Uterus (tissue), 4 donors: ENCODE data around the gene XXYLT1. TPM values are rescaled to one million over a fixed set of nuclear protein-coding genes. Genes with fewer than 3 reads are reported as not detected.

Source experiments
- DNase-seq, 2 donors: peaks; one replicate each; pipeline ENCODE4 v3.0.0-alpha.2; 2019 to 2020
- H3K27ac ChIP-seq, 2 donors: fragments of 200-600 bp; sonication (generic); 1 replicate in 1 of 2; 2 replicates in 1 of 2; pipeline ENCODE4 v1.5.1; 2016 to 2018
- H3K27me3 ChIP-seq, 2 donors: fragments of 200-600 bp; sonication (generic); one replicate each; pipeline ENCODE4 v1.5.1; 2018 to 2019; ENCODE audit warnings: control low read depth in 1 of 2
- H3K36me3 ChIP-seq, 2 donors: fragments of 200-600 bp; sonication (generic); one replicate each; pipeline ENCODE4 v1.5.1; 2019; ENCODE audit warnings: control low read depth in 1 of 2
- H3K4me1 ChIP-seq, 2 donors: fragments of 200-600 bp; sonication (generic); one replicate each; pipeline ENCODE4 v1.5.1; 2018 to 2019; ENCODE audit warnings: control low read depth in 1 of 2
- H3K4me3 ChIP-seq, 2 donors: fragments of 200-600 bp; sonication (generic); 1 replicate in 1 of 2; 2 replicates in 1 of 2; pipeline ENCODE4 v1.5.1; 2018 to 2019; ENCODE audit warnings: mild to moderate bottlenecking in 1 of 2
- H3K9me3 ChIP-seq, 2 donors: fragments of 200-600 bp; sonication (generic); one replicate each; pipeline ENCODE4 v1.5.1; 2019; ENCODE audit warnings: control low read depth in 1 of 2
- POLR2A ChIP-seq, 2 donors: fragments of 450-650 bp; IDR thresholded peaks; one replicate each; pipeline ENCODE4 v1.6.1; 2016; ENCODE audit warnings: antibody characterized with exemption in 2 of 2, mild to moderate bottlenecking in 1 of 2, moderate library complexity in 1 of 2
- intact Hi-C: fragments of 100-400 bp; cut with DNase I; formaldehyde crosslinking; loops from one replicate; pipeline ENCODE4 v1.15.1; 2023; ENCODE audit warnings: low total_unique reads
- total RNA-seq, 4 donors: library from RNA; depleted of rRNA in 3 of 4; stranded (reverse); fragments of >200 nt in 3 of 4; gene quantifications; one replicate each; pipeline versions ENCODE4 v1.1.0 to v1.2.4, GENCODE V29; 2014 to 2023
- TF ChIP-seq, protein P1 (sequence below), 4 experiments: fragments of 200-600 bp in 2 of 4; fragments of 450-650 bp in 2 of 4; sonication (generic) in 2 of 4; IDR thresholded peaks; one replicate each; pipeline ENCODE4 v1.5.1; 2016 to 2019; ENCODE audit warnings: antibody characterized with exemption in 4 of 4, mild to moderate bottlenecking in 2 of 4, moderate library complexity in 1 of 4
- donor health status: DM: yes; HTN: yes; CAD: no.

XXYLT1 gene
- total RNA-seq, 4 donors from 2014 or later = 10.6 to 52.5 (median 23.8) TPM

DNA sequence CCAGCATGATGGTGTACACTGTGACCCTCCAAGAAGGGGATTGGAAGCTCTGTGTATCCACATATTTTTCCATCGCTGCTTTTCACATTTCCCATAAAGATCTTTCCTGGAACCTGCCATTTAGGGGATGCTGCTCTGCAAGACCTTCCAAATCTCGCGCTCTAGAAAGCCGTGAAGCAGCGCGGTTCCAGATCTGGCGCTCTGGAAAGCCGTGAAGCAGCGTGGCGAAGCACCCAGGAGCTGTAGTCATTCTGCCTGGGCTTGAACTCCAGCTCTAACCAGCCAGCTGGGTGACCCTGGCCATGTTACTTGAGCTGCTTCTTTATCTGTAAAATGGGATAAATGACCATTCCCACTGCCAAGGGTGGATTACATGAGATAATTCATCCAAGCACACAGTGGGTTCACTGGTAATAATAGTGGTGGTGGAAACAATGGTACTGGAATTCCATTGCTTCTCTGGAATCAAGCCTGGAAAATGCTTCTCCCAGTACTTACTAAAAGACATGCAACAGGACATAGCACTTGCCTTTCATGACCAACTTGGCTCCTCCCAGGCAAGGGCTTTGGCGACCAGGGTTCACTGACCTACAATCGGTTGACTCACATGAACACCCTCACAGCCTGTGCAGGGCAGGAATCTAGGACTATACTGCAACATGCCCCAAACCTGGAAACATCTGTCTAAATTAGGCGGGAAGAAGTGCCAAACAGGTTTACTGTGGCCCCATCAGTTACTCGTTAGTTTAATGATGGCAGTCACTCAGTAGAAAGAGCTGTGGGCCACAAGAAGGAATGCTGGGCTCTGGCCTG is 70.7 kb downstream of the XXYLT1 start:
- no peaks in the 10 kb centered on the region for H3K4me1 ChIP-seq
- H3K27me3 ChIP-seq = no peaks in the 10 kb centered on the region
- no peaks in the 10 kb centered on the region for H3K36me3 ChIP-seq
- no peak overlapping the region for H3K4me3 ChIP-seq
- H3K27ac ChIP-seq = no peak overlapping the region
- TF ChIP-seq, protein P1, sequence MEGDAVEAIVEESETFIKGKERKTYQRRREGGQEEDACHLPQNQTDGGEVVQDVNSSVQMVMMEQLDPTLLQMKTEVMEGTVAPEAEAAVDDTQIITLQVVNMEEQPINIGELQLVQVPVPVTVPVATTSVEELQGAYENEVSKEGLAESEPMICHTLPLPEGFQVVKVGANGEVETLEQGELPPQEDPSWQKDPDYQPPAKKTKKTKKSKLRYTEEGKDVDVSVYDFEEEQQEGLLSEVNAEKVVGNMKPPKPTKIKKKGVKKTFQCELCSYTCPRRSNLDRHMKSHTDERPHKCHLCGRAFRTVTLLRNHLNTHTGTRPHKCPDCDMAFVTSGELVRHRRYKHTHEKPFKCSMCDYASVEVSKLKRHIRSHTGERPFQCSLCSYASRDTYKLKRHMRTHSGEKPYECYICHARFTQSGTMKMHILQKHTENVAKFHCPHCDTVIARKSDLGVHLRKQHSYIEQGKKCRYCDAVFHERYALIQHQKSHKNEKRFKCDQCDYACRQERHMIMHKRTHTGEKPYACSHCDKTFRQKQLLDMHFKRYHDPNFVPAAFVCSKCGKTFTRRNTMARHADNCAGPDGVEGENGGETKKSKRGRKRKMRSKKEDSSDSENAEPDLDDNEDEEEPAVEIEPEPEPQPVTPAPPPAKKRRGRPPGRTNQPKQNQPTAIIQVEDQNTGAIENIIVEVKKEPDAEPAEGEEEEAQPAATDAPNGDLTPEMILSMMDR (IDR thresholded peaks at IDR 0.05) = no peak
- TF ChIP-seq POLR2A (IDR thresholded peaks at IDR 0.05) = no peak
- intact Hi-C loops = no loop called here
- peak in 1 of 2 donors; percentile 7 for DNase-seq
- H3K9me3 ChIP-seq = no peaks in the 10 kb centered on the region

DNA sequence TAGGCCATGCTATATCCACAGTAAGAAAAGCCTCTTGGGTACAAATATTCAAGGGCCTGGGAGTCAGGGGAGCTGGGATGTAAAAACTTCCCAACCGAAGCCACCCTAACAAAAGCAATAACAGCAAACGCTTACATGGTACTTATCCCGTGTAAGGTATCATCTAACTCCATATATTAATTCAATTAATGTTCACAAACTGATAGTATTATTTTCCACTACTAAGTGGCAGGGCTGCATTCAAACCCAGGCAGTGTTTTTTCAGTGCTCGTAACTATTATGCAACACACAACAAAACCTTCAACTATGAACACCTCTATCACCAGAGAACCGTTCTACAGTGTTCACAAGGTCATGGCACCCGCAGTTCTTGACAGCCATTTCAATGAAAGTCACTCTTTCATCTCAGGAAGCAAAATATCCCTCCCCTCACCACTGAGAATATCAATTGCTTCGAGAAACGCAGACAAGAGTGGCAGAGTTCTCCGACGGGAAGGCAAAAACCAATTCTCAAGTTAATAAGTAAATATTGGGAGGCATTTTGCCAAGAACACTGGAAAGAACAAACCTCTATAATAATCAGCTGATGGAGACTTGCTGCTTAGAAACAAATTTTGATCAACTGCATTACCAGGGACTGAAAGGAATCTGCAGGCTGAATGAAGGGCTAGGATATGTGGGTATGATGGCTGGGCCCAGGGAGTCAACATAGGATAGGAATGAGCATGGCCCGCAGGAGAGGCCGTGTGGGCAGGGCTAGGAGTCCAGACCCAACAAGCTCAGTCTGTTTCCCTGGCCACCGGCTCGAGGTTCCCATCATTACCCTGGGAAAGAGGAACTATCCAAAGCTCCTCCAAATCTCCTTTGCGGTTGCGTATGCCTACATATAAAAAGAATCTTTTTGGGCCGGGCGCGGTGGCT is 72.3 kb downstream of the XXYLT1 start:
- Histone ChIP-seq H3K27me3 (no peaks in the 10 kb centered on the region), H3K4me3 (no peak overlapping the region), H3K27ac (no peak overlapping the region), H3K9me3 (no peaks in the 10 kb centered on the region), H3K36me3 (no peaks in the 10 kb centered on the region), H3K4me1 (no peaks in the 10 kb centered on the region)
- intact Hi-C loops = no loop called here
- peak in 1 of 2 donors; percentile 8 for DNase-seq
- no peak for TF ChIP-seq POLR2A (IDR thresholded peaks at IDR 0.05)
- TF ChIP-seq, protein P1 (IDR thresholded peaks at IDR 0.05) = no peak

DNA sequence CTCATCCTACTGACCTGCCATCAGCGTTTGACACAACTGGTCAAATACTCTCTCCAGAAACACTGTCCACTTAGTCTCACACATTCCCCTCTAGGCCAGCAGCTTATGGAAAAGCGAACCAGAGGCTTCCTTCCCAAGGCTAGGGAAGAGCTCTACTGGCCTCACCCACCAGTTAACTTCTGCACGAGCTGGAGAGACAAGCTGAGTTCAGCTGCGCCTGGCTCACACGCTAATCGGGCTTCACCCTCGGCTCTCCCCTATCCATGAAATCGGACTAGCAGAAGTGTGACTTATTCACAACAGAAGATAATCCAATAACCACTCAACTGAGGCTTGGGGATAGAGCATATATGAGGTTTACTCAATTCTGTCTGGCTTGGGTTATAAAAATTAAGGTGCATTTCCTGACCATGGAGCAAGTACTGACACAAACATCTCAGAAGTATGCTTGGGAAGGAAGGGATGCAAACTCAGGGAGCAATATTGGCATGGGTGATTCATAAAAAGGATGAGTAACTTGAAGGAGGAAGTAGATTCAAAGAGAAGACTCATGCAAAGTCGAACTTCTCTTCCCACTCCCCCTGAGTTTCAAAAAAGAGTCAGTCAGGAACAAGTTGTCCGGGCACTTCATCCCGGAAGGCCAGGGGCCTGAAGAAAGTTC is 73.1 kb downstream of the XXYLT1 start:
- TF ChIP-seq POLR2A (IDR thresholded peaks at IDR 0.05) = no peak
- TF ChIP-seq, protein P1 (IDR thresholded peaks at IDR 0.05) = no peak
- peak; percentile 10 to 12 for DNase-seq
- peak overlapping the region in 1 of 2 donors; percentile 23 for H3K27ac ChIP-seq
- intact Hi-C loops = no loop called here
- no peaks in the 10 kb centered on the region for H3K4me1 ChIP-seq
- no peak overlapping the region for H3K4me3 ChIP-seq
- no peaks in the 10 kb centered on the region for H3K27me3 ChIP-seq
- no peaks in the 10 kb centered on the region for H3K36me3 ChIP-seq
- H3K9me3 ChIP-seq = no peaks in the 10 kb centered on the region

DNA sequence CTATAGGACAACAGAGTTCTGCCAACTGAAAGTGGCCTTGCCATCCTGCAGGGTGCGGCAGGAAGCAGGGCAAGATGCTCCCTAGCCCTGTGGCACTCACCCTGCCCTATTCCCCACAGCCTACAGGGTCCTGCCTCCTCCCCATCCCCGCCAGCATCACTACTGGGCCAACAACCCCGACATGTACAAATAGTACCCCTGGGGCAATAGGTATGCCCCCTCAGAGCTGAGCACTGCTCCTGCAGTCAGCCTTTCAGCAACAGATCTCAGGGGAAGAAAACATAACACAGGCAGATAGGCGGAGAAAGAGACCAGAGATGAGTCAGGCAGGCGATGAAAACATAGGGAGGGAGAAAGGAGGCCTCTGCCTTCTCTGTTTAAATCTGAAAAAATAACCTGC is 74.7 kb downstream of the XXYLT1 start:
- Histone ChIP-seq H3K27ac (peak overlapping the region; percentile 73 to 79), H3K4me3 (no peak overlapping the region), H3K27me3 (no peaks in the 10 kb centered on the region), H3K9me3 (peaks cover 0 to 7% of the 10 kb centered on the region in 2 donors), H3K36me3 (no peaks in the 10 kb centered on the region), H3K4me1 (no peaks in the 10 kb centered on the region)
- peak in 1 of 2 donors; percentile 26 for DNase-seq
- intact Hi-C loops = no loop called here
- TF ChIP-seq POLR2A (IDR thresholded peaks at IDR 0.05) = no peak
- TF ChIP-seq, protein P1 (IDR thresholded peaks at IDR 0.05) = peak; percentile 34 to 49 (median 40)
